ENCODE results near the gene PTBP2. TPM values are rescaled to one million over a fixed set of nuclear protein-coding genes. Genes with fewer than 3 reads are reported as not detected.

PTBP2 gene
- total and polyA plus RNA-seq, 4 donors, result 7.8 to 46.3 (median 28.7) TPM

DNA sequence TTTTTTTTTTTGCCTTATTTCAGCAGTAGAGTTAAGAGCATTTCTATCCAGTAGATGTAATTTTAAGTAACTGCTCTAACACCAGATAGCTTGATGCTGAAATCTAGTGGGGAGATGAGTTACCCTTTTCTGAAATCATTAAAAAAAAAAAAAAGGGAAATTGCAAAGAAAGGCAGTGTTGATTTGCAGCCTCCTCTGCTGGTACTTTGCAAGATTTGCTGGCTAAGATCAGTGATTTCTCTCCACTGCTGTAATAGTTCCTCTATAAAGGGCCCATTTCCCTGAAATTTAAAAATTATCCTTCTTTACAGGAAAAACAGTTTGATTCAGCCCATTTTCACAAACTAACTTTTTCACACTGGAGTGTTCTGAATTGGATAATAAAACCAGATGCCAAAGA is 120.6 kb downstream of the PTBP2 start:
- Histone ChIP-seq H3K9me3 (ENCODE audit: control insufficient read depth, low read length) (no peaks in the 10 kb centered on the region), H3K36me3 (ENCODE audit: control insufficient read depth in 1 of 2, insufficient read depth in 2 of 2, low read length in 1 of 2) (no peaks in the 10 kb centered on the region), H3K27ac (ENCODE audit: low read depth in 1 of 2, low read length in 2 of 2) (no peak overlapping the region), H3K4me1 (ENCODE audit: control insufficient read depth in 1 of 2, insufficient read depth in 2 of 2, low read length in 2 of 2) (no peaks in the 10 kb centered on the region), H3K4me3 (ENCODE audit: low read length in 2 of 2) (no peak overlapping the region), H3K27me3 (ENCODE audit: control insufficient read depth in 1 of 2, insufficient read depth in 2 of 2, low read length in 1 of 2) (no peaks in the 10 kb centered on the region)
- ATAC-seq (ENCODE audit: low FRiP score), result no peak
- intact Hi-C loops (cut with DNase I), result no loop called here
- DNase-seq, result no peak

DNA sequence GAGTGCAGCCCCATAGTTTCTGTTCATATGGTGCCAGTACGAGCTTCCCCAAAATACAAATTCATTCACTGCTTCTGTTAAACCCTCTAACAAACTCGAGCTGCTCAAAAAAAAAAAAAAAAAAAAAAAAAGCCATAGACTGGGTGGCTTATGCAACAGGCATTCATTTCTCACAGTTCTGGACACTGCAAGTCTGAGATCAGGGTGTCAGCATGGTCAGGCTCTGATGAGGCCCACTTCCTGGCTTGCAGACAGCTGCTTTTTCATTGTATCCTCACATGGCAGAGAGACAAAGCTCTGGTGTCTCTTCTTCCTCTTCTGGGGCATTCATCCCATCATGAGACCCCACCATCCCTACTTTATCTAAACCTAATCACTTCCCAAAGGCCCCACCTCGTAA is 121.6 kb downstream of the PTBP2 start:
- Histone ChIP-seq H3K27ac (ENCODE audit: low read depth in 1 of 2, low read length in 2 of 2) (no peak overlapping the region), H3K27me3 (ENCODE audit: control insufficient read depth in 1 of 2, insufficient read depth in 2 of 2, low read length in 1 of 2) (no peaks in the 10 kb centered on the region), H3K4me1 (ENCODE audit: control insufficient read depth in 1 of 2, insufficient read depth in 2 of 2, low read length in 2 of 2) (no peaks in the 10 kb centered on the region), H3K36me3 (ENCODE audit: control insufficient read depth in 1 of 2, insufficient read depth in 2 of 2, low read length in 1 of 2) (no peaks in the 10 kb centered on the region), H3K9me3 (ENCODE audit: control insufficient read depth, low read length) (no peaks in the 10 kb centered on the region), H3K4me3 (ENCODE audit: low read length in 2 of 2) (no peak overlapping the region)
- WGBS, 2 donors, result 79 to 82% methylated on average over 3 of the region's 3 CpGs
- intact Hi-C loops (cut with DNase I), result no loop called here
- DNase-seq (no peak), ATAC-seq (ENCODE audit: low FRiP score) (no peak)

DNA sequence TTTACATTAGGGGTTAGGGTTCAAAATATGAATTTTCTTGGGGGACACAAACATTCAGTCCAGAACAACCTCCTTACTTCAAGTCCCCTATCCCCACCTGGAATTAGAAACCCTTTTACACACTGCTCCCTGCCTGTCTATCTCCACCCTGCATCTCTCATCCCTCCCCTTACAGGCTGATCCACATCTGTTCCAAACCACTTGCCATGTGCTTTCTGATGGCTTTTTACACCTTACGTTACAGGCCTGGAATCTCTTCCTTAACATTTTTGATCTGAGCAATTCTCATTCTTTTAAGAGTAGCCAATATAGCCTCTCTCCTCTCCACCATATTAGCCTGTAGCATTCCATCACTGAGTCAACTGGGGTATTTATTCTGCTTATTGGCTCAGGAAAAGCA is 122.0 kb downstream of the PTBP2 start:
- DNase-seq (no peak), ATAC-seq (ENCODE audit: low FRiP score) (no peak)
- no peaks in the 10 kb centered on the region for H3K27me3 ChIP-seq (ENCODE audit: control insufficient read depth in 1 of 2, insufficient read depth in 2 of 2, low read length in 1 of 2)
- no peaks in the 10 kb centered on the region for H3K9me3 ChIP-seq (ENCODE audit: control insufficient read depth, low read length)
- H3K36me3 ChIP-seq (ENCODE audit: control insufficient read depth in 1 of 2, insufficient read depth in 2 of 2, low read length in 1 of 2), result no peaks in the 10 kb centered on the region
- intact Hi-C loops (cut with DNase I), result no loop called here
- H3K4me1 ChIP-seq (ENCODE audit: control insufficient read depth in 1 of 2, insufficient read depth in 2 of 2, low read length in 2 of 2), result no peaks in the 10 kb centered on the region
- H3K27ac ChIP-seq (ENCODE audit: low read depth in 1 of 2, low read length in 2 of 2), result no peak overlapping the region
- H3K4me3 ChIP-seq (ENCODE audit: low read length in 2 of 2), result no peak overlapping the region
- 92 to 95% methylated on average over 1 of the region's 1 CpG for WGBS, 2 donors

DNA sequence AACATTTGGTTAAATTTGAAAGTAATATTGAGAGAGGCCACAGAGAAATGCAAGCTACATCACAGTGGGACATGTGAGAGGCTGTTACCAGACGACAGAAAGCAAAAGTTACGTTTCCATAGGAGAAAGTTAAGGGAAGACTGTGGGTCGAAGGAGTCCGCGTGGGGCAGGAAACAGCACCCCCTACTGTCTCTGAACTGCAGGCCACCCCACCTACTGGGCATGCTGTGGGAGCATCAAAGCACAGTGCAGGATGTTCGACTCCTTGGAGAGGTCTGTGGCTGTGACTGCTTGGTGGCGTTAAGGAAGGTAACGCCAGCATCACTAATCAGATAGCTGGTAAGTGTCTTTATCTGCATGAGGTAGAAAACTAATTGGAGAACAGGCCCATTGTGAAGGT is 123.9 kb downstream of the PTBP2 start:
- intact Hi-C loops (cut with DNase I), result no loop called here
- Histone ChIP-seq H3K27me3 (ENCODE audit: control insufficient read depth in 1 of 2, insufficient read depth in 2 of 2, low read length in 1 of 2) (no peaks in the 10 kb centered on the region), H3K27ac (ENCODE audit: low read depth in 1 of 2, low read length in 2 of 2) (no peak overlapping the region), H3K4me1 (ENCODE audit: control insufficient read depth in 1 of 2, insufficient read depth in 2 of 2, low read length in 2 of 2) (no peaks in the 10 kb centered on the region), H3K9me3 (ENCODE audit: control insufficient read depth, low read length) (no peaks in the 10 kb centered on the region), H3K36me3 (ENCODE audit: control insufficient read depth in 1 of 2, insufficient read depth in 2 of 2, low read length in 1 of 2) (no peaks in the 10 kb centered on the region), H3K4me3 (ENCODE audit: low read length in 2 of 2) (no peak overlapping the region)
- ATAC-seq (ENCODE audit: low FRiP score) (no peak), DNase-seq (no peak)
- 79 to 83% methylated on average over 8 of the region's 8 CpGs for WGBS, 2 donors

DNA sequence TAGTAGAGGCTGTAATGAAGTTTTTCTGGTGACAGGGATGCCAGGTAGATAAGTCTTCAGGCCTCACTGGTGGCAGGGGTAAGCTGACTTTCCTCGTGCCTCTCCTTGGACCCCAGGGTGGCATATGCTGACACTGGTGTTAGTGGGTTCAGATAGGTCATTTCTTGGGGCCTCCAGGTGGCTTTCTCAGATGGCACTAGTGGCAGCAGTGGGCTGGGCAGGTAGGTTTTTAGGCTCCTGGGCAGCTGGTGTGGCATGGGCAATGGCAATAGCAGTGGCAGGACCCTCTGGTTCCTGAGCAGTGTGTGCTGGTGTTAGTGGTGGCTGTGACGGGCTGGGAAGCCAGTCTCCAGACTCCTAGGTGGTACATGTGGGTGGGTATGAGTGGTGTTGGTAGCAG is 140.3 kb downstream of the PTBP2 start:
- H3K27ac ChIP-seq (ENCODE audit: low read depth in 1 of 2, low read length in 2 of 2), result no peak overlapping the region
- H3K27me3 ChIP-seq (ENCODE audit: control insufficient read depth in 1 of 2, insufficient read depth in 2 of 2, low read length in 1 of 2), result no peaks in the 10 kb centered on the region
- DNase-seq (no peak), ATAC-seq (ENCODE audit: low FRiP score) (no peak)
- H3K9me3 ChIP-seq (ENCODE audit: control insufficient read depth, low read length), result peaks cover 2% of the 10 kb centered on the region
- WGBS, 2 donors, result 94 to 97% methylated on average over 2 of the region's 2 CpGs
- intact Hi-C loops (cut with DNase I), result no loop called here
- peaks cover 0 to 3% of the 10 kb centered on the region in 2 donors for H3K4me1 ChIP-seq (ENCODE audit: control insufficient read depth in 1 of 2, insufficient read depth in 2 of 2, low read length in 2 of 2)
- no peak overlapping the region for H3K4me3 ChIP-seq (ENCODE audit: low read length in 2 of 2)
- H3K36me3 ChIP-seq (ENCODE audit: control insufficient read depth in 1 of 2, insufficient read depth in 2 of 2, low read length in 1 of 2), result no peaks in the 10 kb centered on the region

DNA sequence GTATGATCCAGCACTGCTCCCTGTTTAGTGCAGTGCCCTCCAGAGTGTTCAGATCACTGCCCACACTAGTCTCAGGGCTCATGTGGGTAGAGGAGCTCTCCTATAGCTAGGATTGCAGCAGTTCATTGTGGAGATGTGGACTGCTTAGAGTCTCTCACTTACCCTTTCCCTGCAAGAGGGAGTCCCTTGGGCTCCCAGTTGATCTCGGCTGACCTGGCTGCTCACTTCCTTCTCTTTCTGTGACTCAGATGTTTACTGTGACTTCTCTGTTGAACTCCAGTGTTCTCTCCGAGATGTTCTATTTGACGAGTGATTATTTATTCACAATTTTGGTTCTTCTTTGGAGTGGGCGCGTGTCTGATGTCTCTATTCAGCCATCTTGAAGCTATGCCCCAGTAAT is 141.9 kb downstream of the PTBP2 start:
- intact Hi-C loops (cut with DNase I), result no loop called here
- peaks cover 0 to 3% of the 10 kb centered on the region in 2 donors for H3K4me1 ChIP-seq (ENCODE audit: control insufficient read depth in 1 of 2, insufficient read depth in 2 of 2, low read length in 2 of 2)
- no peak overlapping the region for H3K4me3 ChIP-seq (ENCODE audit: low read length in 2 of 2)
- DNase-seq (no peak), ATAC-seq (ENCODE audit: low FRiP score) (no peak)
- H3K27me3 ChIP-seq (ENCODE audit: control insufficient read depth in 1 of 2, insufficient read depth in 2 of 2, low read length in 1 of 2), result no peaks in the 10 kb centered on the region
- H3K9me3 ChIP-seq (ENCODE audit: control insufficient read depth, low read length), result peaks cover 2% of the 10 kb centered on the region
- no peaks in the 10 kb centered on the region for H3K36me3 ChIP-seq (ENCODE audit: control insufficient read depth in 1 of 2, insufficient read depth in 2 of 2, low read length in 1 of 2)
- 92 to 94% methylated on average over 5 of the region's 5 CpGs for WGBS, 2 donors
- H3K27ac ChIP-seq (ENCODE audit: low read depth in 1 of 2, low read length in 2 of 2), result no peak overlapping the region

Measured in aorta (tissue), 5 donors.